ENCODE data around the gene TRERF1. TPM values are rescaled to one million over a fixed set of nuclear protein-coding genes. Genes with fewer than 3 reads are reported as not detected.

Gene TRERF1
- total RNA-seq, 4 donors from 2014 or later, result 14.7 to 22.0 (median 19.0) TPM

DNA sequence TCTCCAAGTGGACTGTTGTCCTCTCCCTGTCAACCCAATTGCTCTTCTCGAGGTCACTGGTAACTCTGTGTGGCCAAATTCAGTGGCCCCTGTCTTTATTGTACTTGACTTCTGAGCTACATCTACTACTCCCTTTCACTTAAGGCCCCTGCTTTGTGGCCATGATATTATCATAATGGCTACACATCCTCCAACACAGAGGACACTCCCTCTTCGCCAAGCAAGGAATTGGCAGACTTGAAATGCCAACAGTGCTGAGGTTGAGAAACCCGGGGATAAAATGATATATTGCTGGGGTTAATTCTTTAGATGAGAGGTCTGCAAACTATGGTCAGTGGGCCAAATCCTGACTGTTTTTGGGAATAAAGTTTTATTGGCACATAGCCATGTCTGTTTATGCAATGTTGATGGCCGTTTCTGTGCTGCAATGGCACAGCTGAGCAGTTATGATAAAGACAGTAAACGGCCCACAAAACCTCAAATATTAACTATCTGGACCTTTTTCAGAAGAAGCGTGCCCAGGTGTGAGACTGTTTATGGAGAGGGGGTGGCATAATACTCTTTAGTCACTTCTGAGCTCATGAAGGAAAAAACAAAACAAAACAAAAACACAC lies 222.1 kb downstream of the TRERF1 start:
- peaks cover 36% of the 10 kb centered on the region for H3K36me3 ChIP-seq
- H3K9me3 ChIP-seq, result no peaks in the 10 kb centered on the region
- TF ChIP-seq POLR2A (IDR thresholded peaks at IDR 0.05) (no peak), CTCF (IDR thresholded peaks at IDR 0.05) (no peak), EP300 (IDR thresholded peaks at IDR 0.05) (no peak), POLR2AphosphoS5 (IDR thresholded peaks at IDR 0.05) (no peak)
- DNase-seq (ENCODE audit: low spot score in 2 of 2), result no peak
- H3K27ac ChIP-seq, result no peak overlapping the region
- WGBS, result 68% methylated on average over 6 of the region's 6 CpGs
- no peak overlapping the region for H3K4me3 ChIP-seq
- H3K4me1 ChIP-seq, result peaks cover 16% of the 10 kb centered on the region
- H3K27me3 ChIP-seq, result no peaks in the 10 kb centered on the region

GRCh38 chr6:42228305-42228704 lies 223.4 kb downstream of the TRERF1 start:
- Histone ChIP-seq H3K27me3 (no peaks in the 10 kb centered on the region), H3K36me3 (peaks cover 36% of the 10 kb centered on the region), H3K4me3 (no peak overlapping the region), H3K4me1 (peaks cover 16% of the 10 kb centered on the region), H3K9me3 (no peaks in the 10 kb centered on the region), H3K27ac (no peak overlapping the region)
- no peak for TF ChIP-seq EP300 (IDR thresholded peaks at IDR 0.05)
- TF ChIP-seq CTCF (IDR thresholded peaks at IDR 0.05), result no peak
- no peak for TF ChIP-seq POLR2AphosphoS5 (IDR thresholded peaks at IDR 0.05)
- no peak for TF ChIP-seq POLR2A (IDR thresholded peaks at IDR 0.05)
- no peak for DNase-seq (ENCODE audit: low spot score in 2 of 2)
- 91% methylated on average over 15 of the region's 15 CpGs for WGBS

- Histone ChIP-seq H3K9me3 (no peaks in the 10 kb centered on the region), H3K36me3 (peaks cover 32% of the 10 kb centered on the region), H3K4me1 (peaks cover 16% of the 10 kb centered on the region), H3K4me3 (no peak overlapping the region), H3K27ac (peak overlapping the region; percentile 69), H3K27me3 (no peaks in the 10 kb centered on the region)
- WGBS, result 72% methylated on average over 9 of the region's 9 CpGs
- DNase-seq (ENCODE audit: low spot score in 2 of 2), result no peak
- no peak for TF ChIP-seq CTCF (IDR thresholded peaks at IDR 0.05)
- TF ChIP-seq EP300 (IDR thresholded peaks at IDR 0.05), result no peak
- TF ChIP-seq POLR2A (IDR thresholded peaks at IDR 0.05), result no peak
- TF ChIP-seq POLR2AphosphoS5 (IDR thresholded peaks at IDR 0.05), result no peak
Observed at GRCh38 chr6:42227173-42227850, 224.4 kb downstream of the TRERF1 start.

- DNase-seq (ENCODE audit: low spot score in 2 of 2), result no peak
- WGBS, result 37% methylated on average over 8 of the region's 8 CpGs
- no peaks in the 10 kb centered on the region for H3K9me3 ChIP-seq
- H3K27ac ChIP-seq, result peak overlapping the region; percentile 69
- TF ChIP-seq CTCF (IDR thresholded peaks at IDR 0.05) (no peak), POLR2AphosphoS5 (IDR thresholded peaks at IDR 0.05) (no peak), EP300 (IDR thresholded peaks at IDR 0.05) (no peak), POLR2A (IDR thresholded peaks at IDR 0.05) (no peak)
- H3K4me3 ChIP-seq, result no peak overlapping the region
- H3K36me3 ChIP-seq, result peaks cover 25% of the 10 kb centered on the region
- H3K4me1 ChIP-seq, result peaks cover 16% of the 10 kb centered on the region
- no peaks in the 10 kb centered on the region for H3K27me3 ChIP-seq
Observed at GRCh38 chr6:42226645-42227143, 225.0 kb downstream of the TRERF1 start.

DNA sequence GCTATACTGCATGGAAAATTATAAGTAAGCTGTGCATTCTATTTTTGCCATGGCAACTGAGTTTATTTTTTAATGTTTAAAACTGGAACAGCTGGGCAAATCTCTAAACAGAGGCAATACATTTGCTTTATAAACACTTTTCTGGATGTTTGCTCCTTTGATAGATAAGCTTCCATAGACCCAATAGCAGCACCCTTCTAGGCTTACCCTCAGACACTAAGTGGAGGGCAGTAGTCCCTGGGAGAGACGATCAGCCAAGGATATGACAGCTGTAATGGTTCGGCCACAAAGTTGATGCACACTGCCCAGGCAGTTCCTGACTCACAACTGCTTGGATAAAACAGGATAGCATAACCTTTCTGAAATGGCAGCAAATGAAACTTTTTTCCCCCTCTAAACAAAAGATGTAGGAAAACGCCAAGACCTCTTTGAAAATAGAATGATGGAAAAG lies 225.5 kb downstream of the TRERF1 start:
- H3K9me3 ChIP-seq, result no peaks in the 10 kb centered on the region
- H3K27ac ChIP-seq, result peak overlapping the region; percentile 69
- peaks cover 17% of the 10 kb centered on the region for H3K4me1 ChIP-seq
- peaks cover 20% of the 10 kb centered on the region for H3K36me3 ChIP-seq
- 48% methylated on average over 3 of the region's 3 CpGs for WGBS
- no peak overlapping the region for H3K4me3 ChIP-seq
- no peak for DNase-seq (ENCODE audit: low spot score in 2 of 2)
- no peaks in the 10 kb centered on the region for H3K27me3 ChIP-seq
- TF ChIP-seq EP300 (IDR thresholded peaks at IDR 0.05) (no peak), POLR2A (IDR thresholded peaks at IDR 0.05) (no peak), CTCF (IDR thresholded peaks at IDR 0.05) (no peak), POLR2AphosphoS5 (IDR thresholded peaks at IDR 0.05) (no peak)

Measured in suprapubic skin (tissue), 4 donors.